Stimulated activated CD4-positive, alpha-beta T cell treated with anti-CD3 and anti-CD28 coated beads, Interleukin-4, amount 100 ng/mL, for 24 hours (primary cell): ENCODE results near the gene RNF31.

Experiments
- DNase-seq: peaks from one replicate; pipeline ENCODE4 v3.0.0-alpha.2; 2020

The RNF31 gene

DNA sequence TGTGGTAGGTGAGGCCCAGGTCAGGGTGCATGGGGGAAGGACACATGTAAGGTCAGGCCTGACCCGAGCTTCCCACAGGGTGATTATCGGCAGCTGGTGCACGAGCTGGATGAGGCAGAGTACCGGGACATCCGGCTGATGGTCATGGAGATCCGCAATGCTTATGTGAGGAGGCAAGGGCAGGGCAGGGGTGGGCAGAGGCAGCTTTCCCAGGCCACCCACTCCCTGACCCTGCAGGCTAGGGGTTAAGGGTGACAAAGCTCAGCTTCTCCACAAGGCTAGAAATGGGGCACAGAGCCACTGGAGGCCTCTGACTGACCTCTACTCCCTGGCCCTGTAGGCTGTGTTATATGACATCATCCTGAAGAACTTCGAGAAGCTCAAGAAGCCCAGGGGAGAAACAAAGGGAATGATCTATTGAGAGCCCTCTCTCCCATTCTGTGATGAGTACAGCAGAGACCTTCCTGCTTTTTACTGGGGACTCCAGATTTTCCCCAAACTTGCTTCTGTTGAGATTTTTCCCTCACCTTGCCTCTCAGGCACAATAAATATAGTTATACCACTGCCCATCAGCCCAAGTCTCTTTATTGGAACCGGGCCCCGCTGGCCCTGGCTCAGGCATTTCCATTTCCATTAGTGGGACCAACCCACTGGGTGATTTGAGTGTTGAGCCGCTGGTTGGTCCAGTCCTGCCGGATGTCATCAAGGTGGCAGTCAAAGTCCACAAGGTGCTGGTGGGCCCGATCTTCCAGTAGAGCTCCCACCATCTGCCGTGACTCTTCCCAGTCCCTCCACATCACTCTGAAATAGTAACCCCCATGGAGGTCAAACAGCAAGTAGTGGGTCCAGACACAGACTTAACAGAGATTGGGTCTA is 8.7 kb upstream of the RNF31 start:
- no peak for DNase-seq

DNA sequence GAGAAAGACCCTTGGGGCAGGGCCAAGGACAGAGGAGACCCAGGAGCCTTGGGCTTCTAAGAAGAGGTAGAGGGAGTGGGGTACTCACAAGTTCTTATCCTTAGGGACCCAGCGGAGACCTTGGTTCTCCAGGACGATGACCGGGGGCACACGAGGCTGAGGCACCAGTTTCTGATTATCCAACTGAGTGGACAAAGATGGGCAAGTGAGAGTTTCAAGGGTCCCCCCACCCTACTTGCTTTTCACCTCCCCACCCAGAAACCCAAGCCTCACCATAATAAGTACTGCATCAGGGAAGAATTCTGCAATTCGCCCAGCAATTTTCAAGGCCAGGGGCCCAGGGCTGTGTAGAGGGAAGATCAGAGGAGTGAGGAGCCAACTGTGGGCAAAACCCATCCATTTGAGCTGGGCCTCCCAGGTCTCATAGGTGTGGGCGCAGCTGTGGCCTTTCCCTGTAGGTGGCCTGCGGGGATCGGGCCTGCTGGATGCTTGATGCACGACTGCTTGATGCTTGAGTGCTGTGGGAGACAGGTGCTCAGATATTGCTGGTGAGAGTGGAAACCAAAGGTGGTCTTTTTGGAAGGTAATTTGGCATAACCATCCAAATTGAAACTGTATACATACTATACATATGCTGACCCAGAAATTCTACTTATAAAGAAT is 7.9 kb upstream of the RNF31 start:
- DNase-seq = peak; percentile 27

DNA sequence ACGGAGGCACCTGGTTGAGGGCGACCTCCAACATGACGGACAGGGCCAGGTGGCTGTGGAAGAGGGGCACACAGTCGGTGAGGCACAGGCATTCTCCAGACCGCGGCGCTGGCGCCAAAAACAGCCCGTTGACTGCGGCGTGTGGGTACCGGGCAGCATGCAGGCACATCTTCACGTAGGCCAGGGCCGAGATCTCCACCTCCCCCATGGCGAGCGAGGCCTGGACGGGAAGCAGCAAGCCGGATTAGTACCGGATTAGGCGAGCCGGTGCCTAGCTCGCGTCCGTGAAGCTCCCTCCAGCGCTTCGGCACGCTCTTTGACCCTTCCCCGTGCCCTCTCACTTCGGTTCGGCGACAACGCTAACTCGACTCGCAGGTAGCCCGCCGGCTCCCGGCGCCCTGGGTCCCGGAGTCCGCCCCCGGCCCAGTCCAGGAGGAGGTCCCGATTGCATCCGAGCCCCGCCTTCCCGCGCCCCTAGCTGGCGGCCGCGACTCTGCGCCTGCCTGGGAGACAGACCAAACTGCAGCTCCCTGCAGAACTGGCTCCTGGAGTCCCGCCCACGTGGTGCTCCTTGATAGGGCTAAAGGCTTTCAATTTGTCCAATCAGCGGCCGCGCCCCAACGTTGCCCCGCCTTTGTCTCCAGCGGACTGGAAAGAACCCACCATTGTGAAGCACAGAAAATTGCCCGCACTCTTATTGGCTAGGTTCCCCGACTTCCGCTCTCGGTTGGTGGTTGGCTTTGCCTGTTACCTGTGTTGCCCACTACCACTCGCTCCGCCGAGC is 6.0 kb upstream of the RNF31 start, which contains the start of gene EMC9:
Gene EMC9, minus strand, starts transcription at position 495 of the 784 bp plus-strand sequence. Its CDS starts 287 bp downstream, at position 208.
- peak; percentile 100 for DNase-seq

DNA sequence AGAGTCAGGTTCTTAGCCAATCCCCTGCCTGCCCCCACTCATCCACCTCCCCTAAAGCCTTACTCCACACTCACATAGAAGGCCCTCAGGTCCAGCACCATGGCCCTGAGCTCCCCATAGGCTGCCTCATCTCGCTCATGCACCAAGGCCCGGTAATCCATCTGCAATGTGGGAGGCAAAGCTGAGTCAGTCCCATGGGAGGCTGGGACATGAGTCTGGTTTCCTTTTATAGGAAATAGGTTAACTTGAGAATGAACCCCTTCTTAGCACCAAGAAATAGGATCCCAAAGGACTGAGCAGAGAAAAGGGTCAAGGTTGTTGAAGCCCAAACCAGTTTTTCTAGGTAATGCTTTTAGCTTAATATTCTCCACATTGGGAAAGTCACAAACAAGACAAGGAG is 3.8 kb upstream of the RNF31 start:
- no peak for DNase-seq

DNA sequence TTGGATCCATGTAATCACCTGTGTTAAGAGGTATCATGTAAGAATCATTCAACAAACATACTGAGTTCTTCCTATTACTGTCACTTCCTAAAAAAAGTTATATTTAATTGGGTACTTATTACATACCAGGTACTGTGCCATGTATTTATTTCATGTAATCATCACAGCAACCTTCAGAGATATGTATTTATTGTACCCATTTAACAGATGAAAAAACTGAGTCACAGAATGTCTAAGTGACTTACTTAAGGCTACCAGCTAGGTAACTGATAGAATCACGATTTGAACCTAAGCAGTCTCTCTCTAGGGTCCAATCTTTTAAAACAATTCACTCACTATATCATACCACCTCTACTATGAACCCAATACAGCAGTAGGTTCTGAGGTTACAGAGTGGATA is 2.8 kb upstream of the RNF31 start:
- no peak for DNase-seq

DNA sequence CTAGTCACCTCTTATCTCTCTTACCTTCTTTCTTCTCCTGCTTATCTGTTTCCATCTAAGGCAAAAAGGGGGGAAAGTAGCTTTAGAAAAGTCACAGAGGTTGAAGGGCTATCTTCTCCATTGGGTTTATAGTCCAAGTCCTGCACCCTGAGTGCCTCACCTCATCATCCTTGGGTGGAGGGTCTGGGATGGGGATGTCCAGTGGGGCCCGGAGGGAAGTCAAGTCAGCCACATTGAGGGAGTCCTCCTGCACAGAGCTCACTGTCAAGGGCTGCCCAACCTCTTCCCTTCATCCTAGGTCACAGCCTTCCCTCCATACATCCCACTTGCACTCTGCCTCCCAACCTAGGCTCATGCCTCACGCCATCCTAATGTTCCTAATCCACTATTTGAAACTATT is 2.1 kb upstream of the RNF31 start:
- no peak for DNase-seq

DNA sequence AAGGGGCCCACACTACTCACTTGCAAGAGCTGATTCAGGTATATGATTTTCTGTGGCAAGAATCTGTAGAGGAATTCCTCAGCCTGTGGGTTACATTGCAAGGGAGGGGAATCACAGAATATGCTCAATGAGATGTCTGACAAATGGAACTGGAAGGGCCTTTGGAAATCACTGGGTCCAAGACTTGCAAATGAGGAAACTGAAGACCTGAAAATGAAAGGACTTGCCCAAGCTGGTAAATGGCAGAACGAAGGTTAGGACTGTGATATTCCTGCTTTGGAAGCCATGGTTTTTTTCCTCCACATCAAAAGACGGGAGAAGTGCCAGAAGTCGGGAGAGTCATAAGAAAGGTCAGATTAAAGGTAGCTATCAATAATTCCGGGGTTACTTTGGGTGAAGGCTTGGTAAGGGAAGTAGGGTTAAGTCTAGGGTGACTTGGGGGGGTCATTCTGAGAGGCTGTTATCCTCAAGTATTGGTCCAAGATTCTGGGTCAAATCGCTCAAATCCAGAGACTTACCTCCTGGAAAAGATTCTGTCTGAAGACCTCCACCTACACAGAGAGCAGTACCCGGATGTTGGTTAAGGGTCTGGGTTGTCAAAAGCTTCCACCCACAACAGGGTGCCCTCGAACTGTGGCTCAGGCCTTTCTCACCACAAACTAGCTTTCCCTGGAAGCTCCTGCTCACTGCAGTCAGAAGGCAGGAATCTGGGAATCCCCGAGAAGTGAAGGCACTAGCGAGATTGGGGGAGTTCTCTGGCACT is 1.4 kb upstream of the RNF31 start:
- DNase-seq = peak; percentile 27

DNA sequence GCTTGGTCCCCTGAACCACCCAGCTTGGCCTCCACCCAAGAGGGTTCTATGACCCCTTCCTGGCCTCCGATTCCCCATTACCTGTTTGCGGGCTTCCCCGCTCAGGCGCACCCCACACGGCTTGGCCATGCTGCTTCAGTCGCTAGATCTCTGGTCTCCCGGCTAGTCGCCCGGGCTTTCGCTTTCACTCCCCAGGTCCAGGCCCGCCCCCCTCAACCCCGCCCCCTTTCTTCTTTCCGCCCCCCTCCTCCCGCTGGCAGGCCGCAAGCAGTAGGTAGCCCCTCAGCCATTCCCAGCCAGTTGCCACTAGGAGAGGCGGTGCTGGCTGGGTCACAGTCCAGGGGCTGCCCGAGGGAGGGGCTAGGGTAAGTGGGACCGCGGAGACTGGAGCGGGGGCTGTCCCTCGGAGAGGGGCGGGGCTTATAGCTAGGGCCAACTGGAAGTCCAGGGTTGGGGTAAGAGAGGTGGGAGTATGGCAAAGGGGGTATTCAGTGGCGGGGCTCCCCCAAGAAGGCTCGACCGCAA is 783 bp upstream of the RNF31 start, which contains the start of gene PSME2:
Gene PSME2, minus strand, starts transcription at position 158 of the 525 bp plus-strand sequence. Its CDS starts 29 bp downstream, at position 129.
- DNase-seq = peak; percentile 90

DNA sequence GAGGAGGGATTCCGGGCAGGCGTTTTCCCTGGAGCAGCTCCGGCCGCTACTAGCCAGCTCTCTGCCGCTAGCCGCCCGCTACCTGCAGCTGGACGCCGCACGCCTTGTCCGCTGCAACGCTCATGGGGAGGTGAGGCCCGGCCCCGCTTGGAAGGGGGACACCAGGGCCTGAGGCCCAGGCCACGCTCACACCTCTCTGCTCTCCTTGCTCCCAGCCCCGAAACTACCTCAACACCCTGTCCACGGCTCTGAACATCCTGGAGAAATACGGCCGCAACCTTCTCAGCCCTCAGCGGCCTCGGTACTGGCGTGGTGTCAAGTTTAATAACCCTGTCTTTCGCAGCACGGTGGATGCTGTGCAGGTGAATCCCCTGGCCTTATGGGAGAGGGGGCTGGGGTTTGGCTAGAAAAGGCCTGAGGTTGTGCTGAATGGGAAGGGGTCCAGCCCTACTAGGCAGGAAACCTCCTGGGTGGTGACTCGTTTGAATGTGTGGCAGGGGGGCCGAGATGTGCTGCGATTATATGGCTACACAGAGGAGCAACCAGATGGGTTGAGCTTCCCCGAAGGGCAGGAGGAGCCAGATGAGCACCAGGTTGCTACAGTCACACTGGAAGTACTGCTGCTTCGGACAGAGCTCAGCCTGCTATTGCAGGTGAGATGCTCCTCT is 597 bp downstream of the RNF31 start:
- no peak for DNase-seq

DNA sequence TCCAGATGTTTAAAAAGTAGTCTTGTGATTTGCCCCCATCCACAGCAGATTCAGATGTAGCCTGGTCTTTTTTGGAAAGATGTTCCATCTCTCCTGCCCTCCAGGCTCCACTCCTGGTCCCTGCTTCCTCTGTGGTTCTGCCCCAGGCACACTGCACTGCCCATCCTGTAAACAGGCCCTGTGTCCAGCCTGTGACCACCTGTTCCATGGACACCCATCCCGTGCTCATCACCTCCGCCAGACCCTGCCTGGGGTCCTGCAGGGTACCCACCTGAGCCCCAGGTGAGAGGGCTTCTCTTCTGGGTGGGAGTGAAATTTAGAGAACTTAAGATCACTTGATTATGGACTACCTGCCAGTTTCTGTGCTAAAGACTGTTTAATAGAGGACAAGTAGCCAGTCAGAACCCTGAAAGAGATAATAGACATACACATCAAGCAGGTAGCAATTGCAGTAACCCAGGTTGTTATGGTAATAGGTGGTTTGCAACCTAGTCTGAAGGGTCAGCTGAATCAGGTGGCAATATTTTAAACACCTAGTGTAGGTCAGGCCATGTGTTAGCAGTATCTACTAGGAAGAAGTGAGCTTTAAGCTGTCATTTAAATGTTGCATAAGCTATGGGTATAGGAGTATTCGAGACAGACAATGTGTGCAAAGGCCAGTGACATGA is 2.1 kb downstream of the RNF31 start:
- no peak for DNase-seq

DNA sequence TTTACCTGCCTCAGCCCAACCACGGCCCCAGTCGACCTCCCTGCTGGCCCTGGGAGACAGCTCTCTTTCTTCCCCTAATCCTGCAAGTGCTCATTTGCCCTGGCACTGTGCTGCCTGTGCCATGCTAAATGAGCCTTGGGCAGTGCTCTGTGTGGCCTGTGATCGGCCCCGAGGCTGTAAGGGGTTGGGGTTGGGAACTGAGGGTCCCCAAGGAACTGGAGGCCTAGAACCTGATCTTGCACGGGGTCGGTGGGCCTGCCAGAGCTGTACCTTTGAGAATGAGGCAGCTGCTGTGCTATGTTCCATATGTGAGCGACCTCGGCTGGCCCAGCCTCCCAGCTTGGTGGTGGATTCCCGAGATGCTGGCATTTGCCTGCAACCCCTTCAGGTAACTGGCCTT is 2.8 kb downstream of the RNF31 start:
- DNase-seq = no peak

DNA sequence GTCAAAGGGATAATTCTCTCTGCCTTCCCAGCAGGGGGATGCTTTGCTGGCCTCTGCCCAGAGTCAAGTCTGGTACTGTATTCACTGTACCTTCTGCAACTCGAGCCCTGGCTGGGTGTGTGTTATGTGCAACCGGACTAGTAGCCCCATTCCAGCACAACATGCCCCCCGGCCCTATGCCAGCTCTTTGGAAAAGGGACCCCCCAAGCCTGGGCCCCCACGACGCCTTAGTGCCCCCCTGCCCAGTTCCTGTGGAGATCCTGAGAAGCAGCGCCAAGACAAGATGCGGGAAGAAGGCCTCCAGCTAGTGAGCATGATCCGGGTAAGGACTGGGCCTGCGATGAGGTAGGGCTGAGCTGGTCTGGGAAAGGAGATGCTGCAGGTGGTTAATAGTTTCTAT is 3.3 kb downstream of the RNF31 start:
- DNase-seq = no peak

DNA sequence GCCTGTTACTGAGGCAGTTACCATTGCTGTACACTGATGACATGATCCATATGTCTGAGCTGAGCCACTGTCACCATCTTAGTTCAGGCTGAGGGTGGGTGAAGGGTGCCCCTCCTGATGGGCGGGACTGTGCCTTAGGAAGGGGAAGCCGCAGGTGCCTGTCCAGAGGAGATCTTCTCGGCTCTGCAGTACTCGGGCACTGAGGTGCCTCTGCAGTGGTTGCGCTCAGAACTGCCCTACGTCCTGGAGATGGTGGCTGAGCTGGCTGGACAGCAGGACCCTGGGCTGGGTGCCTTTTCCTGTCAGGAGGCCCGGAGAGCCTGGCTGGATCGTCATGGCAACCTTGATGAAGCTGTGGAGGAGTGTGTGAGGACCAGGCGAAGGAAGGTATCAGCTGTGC is 3.7 kb downstream of the RNF31 start:
- DNase-seq = no peak

DNA sequence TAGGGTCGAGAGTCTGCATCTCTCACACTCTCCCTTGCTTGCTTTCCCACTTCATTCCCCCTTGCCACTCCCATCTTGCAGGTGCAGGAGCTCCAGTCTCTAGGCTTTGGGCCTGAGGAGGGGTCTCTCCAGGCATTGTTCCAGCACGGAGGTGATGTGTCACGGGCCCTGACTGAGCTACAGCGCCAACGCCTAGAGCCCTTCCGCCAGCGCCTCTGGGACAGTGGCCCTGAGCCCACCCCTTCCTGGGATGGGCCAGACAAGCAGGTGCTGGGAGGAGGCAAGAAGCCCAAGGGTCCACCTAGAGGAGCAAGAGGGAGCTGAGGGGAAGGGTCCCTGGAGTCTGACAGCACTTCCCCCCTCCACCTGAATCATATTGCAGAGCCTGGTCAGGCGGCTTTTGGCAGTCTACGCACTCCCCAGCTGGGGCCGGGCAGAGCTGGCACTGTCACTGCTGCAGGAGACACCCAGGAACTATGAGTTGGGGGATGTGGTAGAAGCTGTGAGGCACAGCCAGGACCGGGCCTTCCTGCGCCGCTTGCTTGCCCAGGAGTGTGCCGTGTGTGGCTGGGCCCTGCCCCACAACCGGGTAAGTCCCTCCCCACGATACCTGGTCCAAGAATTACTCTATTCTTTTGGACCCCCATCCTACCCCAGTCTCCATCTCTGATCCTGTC is 4.2 kb downstream of the RNF31 start:
- DNase-seq = no peak

DNA sequence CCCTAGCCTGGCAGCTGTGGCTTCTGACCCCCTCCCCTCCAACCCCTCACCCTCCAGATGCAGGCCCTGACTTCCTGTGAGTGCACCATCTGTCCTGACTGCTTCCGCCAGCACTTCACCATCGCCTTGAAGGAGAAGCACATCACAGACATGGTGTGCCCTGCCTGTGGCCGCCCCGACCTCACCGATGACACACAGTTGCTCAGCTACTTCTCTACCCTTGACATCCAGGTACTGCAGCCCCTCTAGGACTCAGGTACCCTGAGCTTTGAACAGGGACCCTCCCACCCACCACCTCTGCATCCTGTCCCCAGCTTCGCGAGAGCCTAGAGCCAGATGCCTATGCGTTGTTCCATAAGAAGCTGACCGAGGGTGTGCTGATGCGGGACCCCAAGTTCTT is 7.8 kb downstream of the RNF31 start:
- no peak for DNase-seq

DNA sequence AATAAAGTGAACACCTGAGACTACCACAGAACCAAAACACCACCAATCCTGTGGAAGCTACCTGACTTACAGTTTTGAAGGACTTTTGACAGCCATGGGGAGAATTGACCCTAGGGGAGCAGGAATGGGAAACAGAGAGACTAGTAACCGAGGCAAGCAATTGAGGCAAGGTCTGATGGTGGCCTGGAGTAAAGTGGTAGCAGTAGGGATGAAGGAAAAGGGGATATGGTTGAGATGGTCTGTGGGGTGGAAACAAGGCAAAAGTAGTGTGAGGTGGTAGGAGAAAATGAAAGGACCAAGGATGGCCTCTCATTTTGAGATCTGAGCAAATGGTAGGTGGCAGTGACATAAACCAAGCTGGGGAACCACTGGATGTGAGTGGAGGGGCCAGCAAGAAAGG is 9.5 kb downstream of the RNF31 start:
- DNase-seq = no peak

DNA sequence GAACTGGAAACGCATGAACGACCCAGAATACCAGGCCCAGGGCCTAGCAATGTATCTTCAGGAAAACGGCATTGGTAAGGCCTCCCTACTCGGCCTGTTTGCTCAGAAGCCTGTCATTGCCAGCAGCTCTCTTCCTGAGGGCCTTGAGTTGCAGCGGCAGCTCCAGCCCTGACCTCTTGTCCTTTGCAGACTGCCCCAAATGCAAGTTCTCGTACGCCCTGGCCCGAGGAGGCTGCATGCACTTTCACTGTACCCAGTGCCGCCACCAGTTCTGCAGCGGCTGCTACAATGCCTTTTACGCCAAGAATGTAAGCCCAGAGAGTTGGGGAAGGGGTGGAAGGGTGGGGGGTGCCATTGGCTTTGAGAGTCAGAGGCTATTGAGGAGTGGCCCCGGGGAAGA is 10.0 kb downstream of the RNF31 start:
- DNase-seq = no peak

DNA sequence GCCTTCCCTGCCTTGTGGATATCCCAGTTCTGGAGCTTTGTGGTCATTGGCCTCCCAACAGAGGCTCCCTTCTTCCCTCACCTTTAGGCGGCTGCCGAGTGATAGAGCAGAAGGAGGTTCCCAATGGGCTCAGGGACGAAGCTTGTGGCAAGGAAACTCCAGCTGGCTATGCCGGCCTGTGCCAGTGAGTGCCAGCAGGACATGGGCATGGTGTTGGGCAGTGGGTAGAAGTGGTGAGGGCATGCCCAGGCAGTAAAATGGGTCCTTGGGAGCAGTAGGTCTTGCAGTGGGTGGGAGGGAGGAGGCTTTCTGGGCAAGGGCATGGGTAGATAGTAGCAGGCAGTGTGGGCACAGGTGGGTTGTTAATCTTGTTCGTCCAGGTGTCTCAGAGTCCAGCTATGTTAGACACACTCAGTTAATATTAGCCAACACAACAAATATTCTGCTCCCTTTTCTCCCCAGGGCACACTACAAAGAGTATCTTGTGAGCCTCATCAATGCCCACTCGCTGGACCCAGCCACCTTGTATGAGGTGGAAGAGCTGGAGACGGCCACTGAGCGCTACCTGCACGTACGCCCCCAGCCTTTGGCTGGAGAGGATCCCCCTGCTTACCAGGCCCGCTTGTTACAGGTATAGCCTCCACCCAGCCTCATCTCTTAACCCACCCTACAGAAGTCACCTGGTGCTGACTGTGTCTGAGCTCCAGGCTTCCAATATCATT is 12.6 kb downstream of the RNF31 start:
- no peak for DNase-seq

DNA sequence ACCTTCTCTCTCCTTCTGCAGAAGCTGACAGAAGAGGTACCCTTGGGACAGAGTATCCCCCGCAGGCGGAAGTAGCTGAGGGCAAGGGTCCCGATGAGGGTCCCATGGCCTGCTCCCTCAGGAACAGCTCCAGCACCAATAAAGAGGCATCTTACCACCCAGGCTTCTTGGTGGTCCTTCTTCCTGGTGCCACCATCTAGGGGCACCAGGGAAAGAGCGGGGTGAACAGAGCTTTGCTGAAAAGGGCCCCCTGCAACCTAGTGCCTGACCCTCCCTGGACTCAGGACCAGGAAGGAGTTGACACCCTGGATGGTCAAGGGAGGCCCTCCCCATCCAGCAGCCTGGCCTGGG is 13.2 kb downstream of the RNF31 start:
- no peak for DNase-seq
